Mesendoderm (in vitro differentiated cells): ENCODE measurements around the gene NBPF11. TPM values are rescaled to one million over a fixed set of nuclear protein-coding genes. Genes with fewer than 3 reads are reported as not detected.
"Not testable (repeated sequence)": the region's sequence is repeated elsewhere in the genome, so short reads cannot be mapped to it uniquely, and the experiment has no call there.

Experiments used
- DNase-seq: peaks from one replicate; pipeline ENCODE4 v3.0.0; 2013
- H2AK5ac ChIP-seq: 2 replicates; pipeline ENCODE4 v1.6.1; 2013; ENCODE audit warnings: low read length, inconsistent platforms
- H2BK120ac ChIP-seq: 2 replicates; pipeline ENCODE4 v1.6.1; 2013; ENCODE audit warnings: low read depth, mild to moderate bottlenecking, low read length, moderate library complexity, mixed read lengths
- H2BK15ac ChIP-seq: replicated peaks from 2 replicates; pipeline ENCODE4 v1.6.1; 2013; ENCODE audit warnings: low read depth, mild to moderate bottlenecking, moderate library complexity
- H2BK5ac ChIP-seq: 2 replicates; pipeline ENCODE4 v1.6.1; 2013; ENCODE audit warnings: low read length, inconsistent platforms
- H3K18ac ChIP-seq: 2 replicates; pipeline ENCODE4 v1.6.1; 2013; ENCODE audit warnings: mild to moderate bottlenecking, low read length, mixed read lengths
- H3K23ac ChIP-seq: one replicate; pipeline ENCODE4 v1.6.1; 2013; ENCODE audit warnings: low read length
- H3K27ac ChIP-seq: 2 replicates; pipeline ENCODE4 v1.5.1; 2013; ENCODE audit warnings: low read depth, mild to moderate bottlenecking, inconsistent platforms, low read length, moderate library complexity
- H3K27me3 ChIP-seq: 2 replicates; pipeline ENCODE4 v1.6.1; 2013; ENCODE audit warnings: low read length, control low read depth, mild to moderate bottlenecking, inconsistent platforms; ENCODE audit not compliant: insufficient read depth, poor library complexity
- H3K36me3 ChIP-seq: 2 replicates; pipeline ENCODE4 v1.6.1; 2013; ENCODE audit warnings: low read length, inconsistent platforms; ENCODE audit not compliant: control insufficient read depth, insufficient read depth
- H3K4ac ChIP-seq: one replicate; pipeline ENCODE4 v1.6.1; 2013; ENCODE audit warnings: low read depth, mild to moderate bottlenecking, low read length, moderate library complexity
- H3K4me1 ChIP-seq: 2 replicates; pipeline ENCODE4 v1.6.1; 2013; ENCODE audit warnings: low read depth, low read length, inconsistent platforms; ENCODE audit not compliant: control insufficient read depth
- H3K4me2 ChIP-seq: 2 replicates; pipeline ENCODE4 v1.6.1; 2013; ENCODE audit warnings: low read length
- H3K4me3 ChIP-seq: 2 replicates; pipeline ENCODE4 v1.5.1; 2013; ENCODE audit warnings: mild to moderate bottlenecking, low read length
- H3K56ac ChIP-seq: one replicate; pipeline ENCODE4 v1.6.1; 2013; ENCODE audit warnings: low read length
- H3K79me1 ChIP-seq: 2 replicates; pipeline ENCODE4 v1.6.1; 2013; ENCODE audit warnings: low read length, inconsistent platforms
- H3K79me2 ChIP-seq: 2 replicates; pipeline ENCODE4 v1.6.1; 2013; ENCODE audit warnings: mild to moderate bottlenecking, low read length; ENCODE audit not compliant: control insufficient read depth, insufficient read depth
- H3K9ac ChIP-seq: 2 replicates; pipeline ENCODE4 v1.6.1; 2013; ENCODE audit warnings: low read length, inconsistent platforms
- H4K5ac ChIP-seq: one replicate; pipeline ENCODE4 v1.6.1; 2013; ENCODE audit warnings: low read length
- H4K8ac ChIP-seq: one replicate; pipeline ENCODE4 v1.6.1; 2013; ENCODE audit warnings: low read depth, mild to moderate bottlenecking, control low read depth, low read length, moderate library complexity
- WGBS: extraction: QIAGEN DNeasy Blood & Tissue Kit; methylation state at CpG from one replicate; pipeline ENCODE4 v1.1.7; 2013; ENCODE audit warnings: low lambda C conversion rate, missing lambda C conversion rate; ENCODE audit not compliant: insufficient coverage; ENCODE audit errors: extremely low coverage; 5-methylcytosine and 5-hydroxymethylcytosine counted together
- polyA plus RNA-seq, 2 experiments: library from polyadenylated mRNA; stranded (reverse); fragments of 200-250 nt; gene quantifications; one replicate each; pipeline ENCODE4 v1.2.3, GENCODE V29; 2013

The NBPF11 gene, protein sequence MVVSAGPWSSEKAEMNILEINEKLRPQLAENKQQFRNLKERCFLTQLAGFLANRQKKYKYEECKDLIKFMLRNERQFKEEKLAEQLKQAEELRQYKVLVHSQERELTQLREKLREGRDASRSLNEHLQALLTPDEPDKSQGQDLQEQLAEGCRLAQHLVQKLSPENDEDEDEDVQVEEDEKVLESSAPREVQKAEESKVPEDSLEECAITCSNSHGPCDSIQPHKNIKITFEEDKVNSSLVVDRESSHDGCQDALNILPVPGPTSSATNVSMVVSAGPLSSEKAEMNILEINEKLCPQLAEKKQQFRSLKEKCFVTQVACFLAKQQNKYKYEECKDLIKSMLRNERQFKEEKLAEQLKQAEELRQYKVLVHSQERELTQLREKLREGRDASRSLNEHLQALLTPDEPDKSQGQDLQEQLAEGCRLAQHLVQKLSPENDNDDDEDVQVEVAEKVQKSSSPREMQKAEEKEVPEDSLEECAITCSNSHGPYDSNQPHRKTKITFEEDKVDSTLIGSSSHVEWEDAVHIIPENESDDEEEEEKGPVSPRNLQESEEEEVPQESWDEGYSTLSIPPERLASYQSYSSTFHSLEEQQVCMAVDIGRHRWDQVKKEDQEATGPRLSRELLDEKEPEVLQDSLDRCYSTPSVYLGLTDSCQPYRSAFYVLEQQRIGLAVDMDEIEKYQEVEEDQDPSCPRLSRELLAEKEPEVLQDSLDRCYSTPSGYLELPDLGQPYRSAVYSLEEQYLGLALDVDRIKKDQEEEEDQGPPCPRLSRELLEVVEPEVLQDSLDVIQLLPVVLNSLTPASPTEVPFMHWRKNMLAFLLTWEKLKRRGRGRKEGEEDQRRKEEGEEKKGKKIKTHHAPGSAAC
- 3.8 TPM for polyA plus RNA-seq (2013, experiment 1 of 2)
- polyA plus RNA-seq (2013, experiment 2 of 2) = 3.6 TPM

DNA sequence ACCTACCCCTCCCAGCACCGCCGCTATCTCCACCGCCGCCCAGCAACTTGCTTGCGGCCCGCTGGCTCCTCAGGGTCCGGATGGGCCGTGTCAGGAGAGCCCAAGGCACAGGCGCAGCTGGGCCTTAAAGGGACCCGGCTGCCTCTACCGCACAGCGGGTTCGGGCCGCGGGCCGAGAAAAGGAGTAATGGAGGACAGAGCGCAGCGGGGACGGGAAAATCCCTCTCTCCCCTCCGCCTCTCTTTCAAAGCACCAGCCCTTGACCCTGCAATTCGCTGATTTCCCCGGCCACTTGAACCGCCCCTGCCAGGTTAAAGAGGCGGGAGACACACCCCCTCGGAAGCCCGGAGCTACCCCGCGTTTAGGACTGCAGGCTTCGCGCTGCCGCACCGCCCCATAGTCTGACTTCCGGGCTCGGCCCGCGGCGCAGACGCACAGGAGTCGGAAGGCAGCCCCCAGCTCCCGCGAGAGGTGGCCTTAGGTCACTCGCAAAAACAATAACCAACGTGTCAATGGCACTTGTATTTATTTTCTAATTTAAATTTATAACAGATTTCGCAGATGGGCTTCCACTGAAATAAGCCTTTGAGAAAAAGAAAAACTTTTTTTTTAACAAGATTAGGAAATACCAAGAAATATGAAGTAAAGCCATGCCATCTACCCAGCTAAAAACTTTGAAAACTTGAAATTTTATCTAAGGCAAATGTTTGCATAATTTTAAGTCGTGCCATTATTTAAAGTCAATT, at the start of gene NBPF11:
Gene NBPF11, minus strand, starts transcription at position 371 of the 746 bp plus-strand sequence. CDS start 25,278 bp downstream, outside the sequence.
- DNase-seq = peak; percentile 94
- Histone ChIP-seq H3K27ac (peak within 1 kb of the TSS; percentile 93), H4K8ac (peak within 1 kb of the TSS; percentile 86), H3K4ac (peak within 1 kb of the TSS; percentile 65), H3K56ac (peak within 1 kb of the TSS; percentile 73), H3K4me2 (peak within 1 kb of the TSS; percentile 25), H3K23ac (peak within 1 kb of the TSS; percentile 45), H3K9ac (peak within 1 kb of the TSS; percentile 74), H3K18ac (peak within 1 kb of the TSS; percentile 43), H3K4me3 (peak within 1 kb of the TSS; percentile 46)
- H3K79me1 ChIP-seq, H2AK5ac ChIP-seq, H2BK15ac ChIP-seq, H2BK120ac ChIP-seq, H3K27me3 ChIP-seq, H4K5ac ChIP-seq, H3K79me2 ChIP-seq, H3K4me1 ChIP-seq, H3K36me3 ChIP-seq, H2BK5ac ChIP-seq: not testable (repeated sequence)
- no CpG with 5 or more reads among the region's 45 CpGs for WGBS

DNA sequence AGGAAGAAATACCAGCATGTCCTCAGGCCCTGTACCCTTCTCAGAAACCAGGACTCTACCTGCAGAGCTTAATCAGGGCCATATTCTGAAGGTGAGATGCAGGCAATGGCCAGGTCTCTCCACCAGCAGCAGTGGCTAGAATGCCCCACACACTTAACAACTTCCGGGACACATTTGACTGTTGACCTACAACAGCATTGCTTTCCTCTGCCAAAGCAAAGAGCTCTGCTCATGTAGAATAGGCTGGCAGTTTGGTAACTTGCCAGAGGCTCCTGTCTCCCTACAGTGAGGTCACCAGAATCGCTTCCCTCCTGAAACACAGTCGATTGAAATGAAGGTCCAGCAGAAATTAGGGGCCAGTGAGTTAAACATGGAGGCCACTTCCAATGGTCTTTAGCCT, 45.3 kb upstream of the NBPF11 start:
- not testable (repeated sequence) for H3K79me2 ChIP-seq, H3K9ac ChIP-seq, H3K79me1 ChIP-seq, H2BK15ac ChIP-seq, H3K4me2 ChIP-seq, H3K23ac ChIP-seq, H3K27me3 ChIP-seq, H3K4me3 ChIP-seq, H3K36me3 ChIP-seq, DNase-seq, H4K8ac ChIP-seq, H3K56ac ChIP-seq, H3K4ac ChIP-seq, H2BK120ac ChIP-seq, H3K18ac ChIP-seq, H3K4me1 ChIP-seq, H2AK5ac ChIP-seq, H3K27ac ChIP-seq, H2BK5ac ChIP-seq, H4K5ac ChIP-seq
- no CpG with 5 or more reads among the region's 3 CpGs for WGBS

DNA sequence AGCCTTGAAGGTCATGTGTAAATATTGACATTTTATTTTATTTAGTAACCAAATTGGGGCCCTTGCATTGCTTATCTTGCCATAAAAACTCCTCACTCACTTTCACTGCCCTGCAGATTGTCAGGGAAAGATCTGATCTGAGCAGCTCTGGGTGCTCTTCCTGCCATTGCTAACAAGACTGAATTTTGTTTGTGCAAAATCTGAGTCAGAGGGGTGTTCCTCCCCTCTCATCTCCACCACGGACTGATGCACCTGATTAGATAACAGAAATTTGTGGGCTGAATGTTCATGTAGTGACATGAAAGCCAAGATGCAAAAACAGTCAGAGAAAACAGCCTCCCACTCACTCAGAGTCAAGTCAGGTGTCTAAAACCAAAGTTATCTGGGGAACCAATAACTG, 44.9 kb upstream of the NBPF11 start:
- H2BK120ac ChIP-seq, H2BK5ac ChIP-seq, H3K27ac ChIP-seq, H4K5ac ChIP-seq, H3K18ac ChIP-seq, H3K4ac ChIP-seq, H2BK15ac ChIP-seq, DNase-seq, H4K8ac ChIP-seq, H2AK5ac ChIP-seq, H3K79me2 ChIP-seq, H3K56ac ChIP-seq, H3K9ac ChIP-seq, H3K23ac ChIP-seq, H3K79me1 ChIP-seq, H3K4me1 ChIP-seq, H3K4me2 ChIP-seq, H3K27me3 ChIP-seq, H3K4me3 ChIP-seq, H3K36me3 ChIP-seq: not testable (repeated sequence)
- no CpG with 5 or more reads among the region's 1 CpG for WGBS

DNA sequence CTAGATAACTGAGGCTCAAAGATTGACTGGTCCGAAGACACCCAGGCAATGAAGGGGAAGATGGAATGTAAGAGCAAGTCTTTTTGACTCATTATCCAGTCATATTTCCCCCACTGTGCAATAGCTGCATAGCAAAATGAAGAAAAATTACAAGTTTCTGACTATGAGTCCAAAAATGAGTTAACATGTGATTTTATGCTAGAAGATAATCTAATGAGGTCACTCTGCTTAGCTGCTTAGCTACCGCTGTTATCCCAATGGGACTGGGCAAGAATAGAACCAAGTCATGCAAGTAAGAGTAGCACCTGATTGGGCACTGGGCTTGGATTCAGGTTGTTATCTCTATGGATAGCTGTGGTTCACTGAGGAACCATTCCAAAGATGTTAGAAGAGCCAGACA, 43.0 kb upstream of the NBPF11 start:
- not testable (repeated sequence) for H3K9ac ChIP-seq, H3K27ac ChIP-seq, H3K4me2 ChIP-seq, H3K79me2 ChIP-seq, H3K4ac ChIP-seq, DNase-seq, H3K36me3 ChIP-seq, H3K4me1 ChIP-seq, H3K18ac ChIP-seq, H2BK5ac ChIP-seq, H3K79me1 ChIP-seq, H2BK15ac ChIP-seq, H3K56ac ChIP-seq, H4K5ac ChIP-seq, H2AK5ac ChIP-seq, H3K23ac ChIP-seq, H4K8ac ChIP-seq, H3K27me3 ChIP-seq, H2BK120ac ChIP-seq, H3K4me3 ChIP-seq
- WGBS = no CpG with 5 or more reads among the region's 2 CpGs

DNA sequence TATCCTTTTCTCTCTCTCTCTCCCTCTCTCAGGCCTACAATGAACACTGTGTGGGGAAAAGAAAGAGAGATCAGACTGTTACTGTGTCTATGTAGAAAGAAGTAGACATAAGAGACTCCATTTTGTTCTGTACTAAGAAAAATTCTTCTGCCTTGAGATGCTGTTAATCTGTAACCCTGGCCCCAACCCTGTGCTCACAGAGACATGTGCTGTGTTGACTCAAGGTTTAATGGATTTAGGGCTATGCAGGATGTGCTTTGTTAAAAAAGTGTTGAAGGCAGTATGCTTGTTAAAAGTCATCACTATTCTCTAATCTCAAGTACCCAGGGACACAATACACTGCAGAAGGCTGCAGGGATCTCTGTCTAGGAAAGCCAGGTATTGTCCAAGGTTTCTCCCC, 36.7 kb upstream of the NBPF11 start:
- not testable (repeated sequence) for H2BK120ac ChIP-seq, DNase-seq, H3K4me2 ChIP-seq, H3K27ac ChIP-seq, H3K23ac ChIP-seq, H3K18ac ChIP-seq, H3K4me3 ChIP-seq, H3K79me2 ChIP-seq, H3K79me1 ChIP-seq, H3K36me3 ChIP-seq, H2BK15ac ChIP-seq, H4K5ac ChIP-seq, H3K4ac ChIP-seq, H3K27me3 ChIP-seq, H4K8ac ChIP-seq, H3K9ac ChIP-seq, H3K4me1 ChIP-seq, H2BK5ac ChIP-seq, H3K56ac ChIP-seq, H2AK5ac ChIP-seq
